OCI-LY3 (cell line): ENCODE measurements around the gene RNF2.

Source experiments
- H2AFZ ChIP-seq: fragments of 200-600, 300-600 bp; shearing (Covaris generic); 2 replicates; pipeline ENCODE4 v1.6.0; 2014; ENCODE audit warnings: antibody characterized with exemption, low read depth, low read length
- H3K27ac ChIP-seq: fragments of 200-600, 300-600 bp; sonication (generic); 2 replicates; pipeline ENCODE4 v1.5.1; 2014; ENCODE audit warnings: mild to moderate bottlenecking, low read length, moderate library complexity, mixed read lengths
- H3K27me3 ChIP-seq: fragments of 200-600, 300-600 bp; sonication (generic); 2 replicates; pipeline ENCODE4 v1.6.1; 2014; ENCODE audit warnings: low read depth, low read length, mixed read lengths
- H3K36me3 ChIP-seq: fragments of 200-600, 300-600 bp; sonication (generic); replicated peaks from 2 replicates; pipeline ENCODE3; 2014; ENCODE audit warnings: low read depth, low read length, mixed read lengths
- H3K4me1 ChIP-seq: fragments of 300-600, 200-600 bp; sonication (generic); 2 replicates; pipeline ENCODE4 v1.6.1; 2014; ENCODE audit warnings: low read length, mixed read lengths
- H3K4me2 ChIP-seq: fragments of 200-600, 300-600 bp; sonication (generic); 2 replicates; pipeline ENCODE4 v1.6.1; 2014; ENCODE audit warnings: low read length, mixed read lengths
- H3K4me3 ChIP-seq: fragments of 300-600, 200-600 bp; sonication (generic); 2 replicates; pipeline ENCODE4 v1.5.1; 2014; ENCODE audit warnings: antibody characterized with exemption, mild to moderate bottlenecking, low read length, moderate library complexity
- H3K79me2 ChIP-seq: fragments of 300-600, 200-600 bp; shearing (Covaris generic); 2 replicates; pipeline ENCODE4 v1.6.1; 2014; ENCODE audit warnings: mild to moderate bottlenecking, low read length, mixed read lengths
- H3K9ac ChIP-seq: fragments of 300-600, 200-600 bp; shearing (Covaris generic); 2 replicates; pipeline ENCODE4 v1.6.0; 2014; ENCODE audit warnings: mild to moderate bottlenecking, low read length, moderate library complexity
- H3K9me3 ChIP-seq: fragments of 200-600, 300-600 bp; shearing (Covaris generic); 2 replicates; pipeline ENCODE4 v1.6.1; 2014; ENCODE audit warnings: low read length, mixed read lengths; ENCODE audit not compliant: insufficient read depth
- H4K20me1 ChIP-seq: fragments of 200-600, 300-600 bp; sonication (generic); 2 replicates; pipeline ENCODE4 v1.6.1; 2016; ENCODE audit warnings: low read length, mixed read lengths; ENCODE audit not compliant: insufficient read depth
- EZH2phosphoT487 ChIP-seq: fragments of 200-600 bp; shearing (Covaris generic); IDR thresholded peaks from 2 replicates; pipeline ENCODE4 v1.6.1; 2018; ENCODE audit warnings: antibody characterized with exemption, mixed run types, low read depth
- TF ChIP-seq, protein P1 (sequence below): fragments of 200-600, 300-600 bp; sonication (generic); IDR thresholded peaks from 2 replicates; pipeline ENCODE4 v1.5.1; 2014; ENCODE audit warnings: antibody characterized with exemption, low read length, low read depth

The RNF2 gene

DNA sequence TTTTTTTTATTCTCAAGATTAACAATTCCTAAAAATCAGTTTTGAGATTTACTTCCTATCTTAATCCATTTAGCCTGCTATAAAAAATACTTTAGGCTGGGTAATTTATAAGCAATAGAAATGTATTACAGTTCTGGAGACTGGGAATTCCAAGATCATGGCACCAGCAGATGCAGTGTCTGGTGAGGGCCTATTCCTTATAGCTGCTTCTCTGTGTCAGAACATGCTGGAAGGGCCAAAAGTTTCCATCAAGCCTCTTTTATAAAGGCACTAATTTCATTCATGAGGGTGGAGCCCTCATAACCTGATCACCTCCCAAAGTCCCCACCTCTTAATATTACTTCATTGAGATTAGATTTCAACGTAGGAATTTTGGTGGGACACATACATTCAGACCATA, 41.7 kb downstream of the RNF2 start:
- TF ChIP-seq, protein P1, sequence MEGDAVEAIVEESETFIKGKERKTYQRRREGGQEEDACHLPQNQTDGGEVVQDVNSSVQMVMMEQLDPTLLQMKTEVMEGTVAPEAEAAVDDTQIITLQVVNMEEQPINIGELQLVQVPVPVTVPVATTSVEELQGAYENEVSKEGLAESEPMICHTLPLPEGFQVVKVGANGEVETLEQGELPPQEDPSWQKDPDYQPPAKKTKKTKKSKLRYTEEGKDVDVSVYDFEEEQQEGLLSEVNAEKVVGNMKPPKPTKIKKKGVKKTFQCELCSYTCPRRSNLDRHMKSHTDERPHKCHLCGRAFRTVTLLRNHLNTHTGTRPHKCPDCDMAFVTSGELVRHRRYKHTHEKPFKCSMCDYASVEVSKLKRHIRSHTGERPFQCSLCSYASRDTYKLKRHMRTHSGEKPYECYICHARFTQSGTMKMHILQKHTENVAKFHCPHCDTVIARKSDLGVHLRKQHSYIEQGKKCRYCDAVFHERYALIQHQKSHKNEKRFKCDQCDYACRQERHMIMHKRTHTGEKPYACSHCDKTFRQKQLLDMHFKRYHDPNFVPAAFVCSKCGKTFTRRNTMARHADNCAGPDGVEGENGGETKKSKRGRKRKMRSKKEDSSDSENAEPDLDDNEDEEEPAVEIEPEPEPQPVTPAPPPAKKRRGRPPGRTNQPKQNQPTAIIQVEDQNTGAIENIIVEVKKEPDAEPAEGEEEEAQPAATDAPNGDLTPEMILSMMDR = no peak
- TF ChIP-seq EZH2phosphoT487 = no peak
- H3K9ac ChIP-seq = no peak overlapping the region
- H3K4me1 ChIP-seq = no peaks in the 10 kb centered on the region
- no peak overlapping the region for H3K4me2 ChIP-seq
- peaks cover 16% of the 10 kb centered on the region for H3K36me3 ChIP-seq
- no peak overlapping the region for H2AFZ ChIP-seq
- no peak overlapping the region for H3K27ac ChIP-seq
- peaks cover 5% of the 10 kb centered on the region for H4K20me1 ChIP-seq
- H3K4me3 ChIP-seq = no peak overlapping the region
- H3K27me3 ChIP-seq = no peaks in the 10 kb centered on the region
- peaks cover 36% of the 10 kb centered on the region for H3K79me2 ChIP-seq
- no peaks in the 10 kb centered on the region for H3K9me3 ChIP-seq

DNA sequence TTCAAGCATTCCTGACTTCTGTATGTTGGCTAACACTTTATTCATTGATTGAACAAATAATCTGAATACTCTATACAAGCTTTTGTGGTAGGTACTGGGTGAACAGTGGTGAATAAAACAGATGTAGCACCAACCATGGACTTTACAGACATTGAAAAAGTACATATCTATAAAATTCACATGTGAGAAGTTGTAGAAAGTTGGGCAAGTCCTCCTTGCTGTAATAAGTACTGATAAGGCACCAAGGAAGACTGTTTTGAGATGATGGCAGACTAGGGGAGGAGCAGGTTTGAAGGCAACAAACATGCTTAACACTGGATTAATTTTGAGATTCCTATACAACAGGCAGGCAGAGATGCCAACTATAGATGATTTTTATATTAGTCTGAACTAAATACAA, 42.4 kb downstream of the RNF2 start:
- H3K27me3 ChIP-seq = no peaks in the 10 kb centered on the region
- no peak overlapping the region for H3K4me3 ChIP-seq
- no peak for TF ChIP-seq EZH2phosphoT487
- TF ChIP-seq, protein P1 = no peak
- peaks cover 32% of the 10 kb centered on the region for H3K79me2 ChIP-seq
- peaks cover 5% of the 10 kb centered on the region for H4K20me1 ChIP-seq
- no peak overlapping the region for H3K4me2 ChIP-seq
- H3K9ac ChIP-seq = no peak overlapping the region
- no peaks in the 10 kb centered on the region for H3K9me3 ChIP-seq
- H3K4me1 ChIP-seq = no peaks in the 10 kb centered on the region
- H3K27ac ChIP-seq = no peak overlapping the region
- H2AFZ ChIP-seq = no peak overlapping the region
- H3K36me3 ChIP-seq = peaks cover 16% of the 10 kb centered on the region

DNA sequence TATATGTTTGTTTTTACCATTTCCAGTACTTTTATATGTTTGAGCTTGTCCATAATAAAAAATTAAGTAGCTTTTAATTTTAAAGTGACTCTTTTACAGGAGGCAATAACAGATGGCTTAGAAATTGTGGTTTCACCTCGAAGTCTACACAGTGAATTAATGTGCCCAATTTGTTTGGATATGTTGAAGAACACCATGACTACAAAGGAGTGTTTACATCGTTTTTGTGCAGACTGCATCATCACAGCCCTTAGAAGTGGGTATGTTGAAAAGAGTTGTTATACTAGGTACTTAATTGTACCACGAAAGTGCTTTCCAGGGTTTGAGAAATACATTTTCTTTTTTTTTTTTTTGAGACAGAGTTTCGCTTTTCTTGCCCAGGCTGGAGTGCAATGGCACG, 46.1 kb downstream of the RNF2 start:
- no peaks in the 10 kb centered on the region for H3K4me1 ChIP-seq
- no peaks in the 10 kb centered on the region for H3K9me3 ChIP-seq
- H3K79me2 ChIP-seq = peaks cover 4% of the 10 kb centered on the region; the same call in 1 of the 2 replicates
- no peak overlapping the region for H3K4me3 ChIP-seq
- no peaks in the 10 kb centered on the region for H3K27me3 ChIP-seq
- H3K36me3 ChIP-seq = peaks cover 31% of the 10 kb centered on the region
- H2AFZ ChIP-seq = no peak overlapping the region
- TF ChIP-seq, protein P1 = no peak
- no peak for TF ChIP-seq EZH2phosphoT487
- H3K4me2 ChIP-seq = no peak overlapping the region
- no peak overlapping the region for H3K9ac ChIP-seq
- H3K27ac ChIP-seq = no peak overlapping the region
- H4K20me1 ChIP-seq = no peaks in the 10 kb centered on the region

DNA sequence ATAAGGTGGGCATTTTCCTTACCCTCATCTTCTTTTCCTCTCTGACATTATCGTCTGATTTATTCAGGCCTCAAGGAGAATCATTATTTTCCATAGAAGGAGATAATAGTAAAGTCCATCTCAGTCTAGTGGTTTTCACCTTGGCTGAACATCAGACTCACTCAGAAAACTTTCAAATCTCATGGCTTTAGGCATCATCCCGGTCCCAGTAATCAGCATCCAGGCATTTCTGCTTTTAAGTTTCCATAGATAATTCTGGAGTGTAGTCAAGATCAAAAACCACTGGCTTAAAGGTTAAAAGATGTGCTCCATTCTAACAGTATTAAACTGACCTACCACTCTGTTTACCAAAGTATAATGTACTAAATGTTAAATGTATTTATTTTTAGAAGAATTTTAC, 49.4 kb downstream of the RNF2 start:
- Histone ChIP-seq H4K20me1 (no peaks in the 10 kb centered on the region), H3K36me3 (peaks cover 26% of the 10 kb centered on the region), H2AFZ (no peak overlapping the region), H3K9me3 (no peaks in the 10 kb centered on the region), H3K27ac (no peak overlapping the region), H3K79me2 (no peaks in the 10 kb centered on the region), H3K4me2 (no peak overlapping the region), H3K9ac (no peak overlapping the region), H3K27me3 (no peaks in the 10 kb centered on the region), H3K4me3 (no peak overlapping the region), H3K4me1 (no peaks in the 10 kb centered on the region)
- TF ChIP-seq, protein P1 = no peak
- TF ChIP-seq EZH2phosphoT487 = no peak
